GM18870 (cell line): ENCODE results near the gene LRRC28.

Experiments used
- ATAC-seq: cut with Tn5 transposase; IDR thresholded peaks from one replicate; pipeline ENCODE4 v1.9.1; 2021; ENCODE audit warnings: moderate library complexity; ENCODE audit not compliant: unreplicated experiment

The LRRC28 gene

DNA sequence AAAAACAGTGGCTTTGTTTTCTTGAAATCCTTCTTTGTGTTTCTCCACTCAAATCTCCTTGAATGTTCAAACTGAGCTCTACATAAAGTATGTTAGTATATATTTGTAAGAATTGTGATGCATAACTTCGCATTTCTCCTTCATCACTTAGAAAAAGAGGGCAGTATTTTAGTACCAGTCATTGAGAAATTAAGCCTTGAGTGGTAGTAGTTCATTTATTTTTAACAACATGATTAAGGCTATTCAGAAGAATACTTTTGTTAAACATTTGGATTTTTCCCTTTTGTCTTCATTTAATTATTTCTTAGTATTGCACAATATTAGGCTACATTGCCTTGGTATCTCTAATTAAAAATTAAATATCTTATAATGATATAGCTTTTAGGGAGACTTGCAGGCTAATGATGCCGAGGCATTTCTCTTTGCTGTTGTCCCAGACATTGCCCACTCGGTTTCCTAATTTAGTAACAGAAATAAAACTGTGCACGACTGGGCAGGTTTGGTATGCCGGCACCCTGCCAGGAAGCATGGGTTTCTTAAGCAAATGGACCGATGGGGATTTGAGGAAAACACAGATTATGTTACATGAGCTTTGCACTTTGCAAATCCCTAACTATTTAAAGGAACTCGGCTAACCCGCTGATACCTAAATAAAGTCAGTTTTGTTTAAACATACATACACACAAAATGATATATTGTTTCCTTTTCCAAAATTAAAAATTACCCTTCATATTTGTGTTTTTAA is 54.7 kb downstream of the LRRC28 start:
- no peak for ATAC-seq

DNA sequence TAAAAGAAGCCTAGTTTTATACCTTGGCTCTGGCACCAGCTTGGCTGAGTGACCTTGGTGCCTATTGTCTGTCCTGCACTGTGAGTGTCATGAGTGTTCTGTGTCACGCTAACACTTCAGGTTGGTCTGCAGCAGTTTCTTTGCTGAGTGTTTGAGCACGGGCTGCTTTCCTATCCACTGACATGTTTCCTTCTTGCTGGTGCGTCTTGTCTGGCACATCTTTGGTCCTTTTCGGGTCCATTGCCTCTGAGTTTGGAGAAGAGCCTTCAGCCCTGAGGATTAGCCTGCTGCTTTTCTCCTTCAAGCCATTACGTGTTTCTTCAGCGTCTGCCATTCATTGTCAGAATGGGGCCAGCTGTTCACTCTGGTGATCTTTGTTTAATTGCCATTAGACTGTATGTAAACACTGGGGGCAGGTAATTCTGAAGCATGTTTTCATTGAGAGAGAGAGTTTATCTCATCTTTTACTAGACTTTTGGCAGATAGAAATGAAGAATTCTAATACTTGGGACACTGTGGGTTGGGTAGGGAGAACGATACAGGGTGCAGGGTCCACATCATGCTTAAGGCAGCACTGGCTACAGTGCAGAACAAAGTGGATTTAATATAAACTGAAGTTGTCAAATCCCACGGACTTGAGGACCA is 55.5 kb downstream of the LRRC28 start:
- ATAC-seq: no peak

DNA sequence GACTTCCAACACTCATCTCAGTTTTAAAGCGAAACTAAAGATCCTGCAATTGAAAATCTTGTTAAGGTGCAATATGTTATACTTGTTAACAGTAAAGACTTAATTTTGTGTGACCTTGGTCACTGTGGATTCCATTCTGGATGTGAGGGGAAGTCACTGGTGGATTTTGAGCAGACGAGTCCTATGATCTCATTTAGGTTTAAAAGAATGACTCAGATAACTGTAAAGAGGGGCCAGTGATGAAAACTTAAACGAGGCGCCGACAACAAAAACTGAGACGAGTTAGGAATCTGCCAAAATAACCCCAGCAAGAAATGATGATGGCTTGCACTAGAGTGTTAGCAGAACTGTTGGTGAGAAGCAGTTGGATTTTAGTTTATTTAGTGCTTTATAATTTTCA is 56.5 kb downstream of the LRRC28 start:
- no peak for ATAC-seq

DNA sequence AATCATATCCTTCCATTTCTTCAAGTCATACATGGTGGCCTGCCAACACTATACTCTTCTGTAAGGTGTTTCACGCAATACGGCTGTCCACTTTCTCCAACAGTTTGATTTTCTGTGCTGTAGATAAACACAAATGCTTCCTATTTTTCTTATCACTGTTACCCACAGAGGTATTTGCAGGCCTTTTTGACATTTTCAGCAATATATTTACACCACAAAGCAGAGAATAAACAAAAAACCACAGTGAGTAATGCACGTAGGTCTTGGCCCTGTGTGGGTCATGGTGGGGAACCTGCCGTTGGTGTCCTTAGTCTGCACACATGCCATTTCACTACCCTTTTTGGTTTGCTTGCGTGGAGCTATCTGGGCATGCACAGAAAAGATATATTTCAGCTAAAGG is 59.5 kb downstream of the LRRC28 start:
- no peak for ATAC-seq

DNA sequence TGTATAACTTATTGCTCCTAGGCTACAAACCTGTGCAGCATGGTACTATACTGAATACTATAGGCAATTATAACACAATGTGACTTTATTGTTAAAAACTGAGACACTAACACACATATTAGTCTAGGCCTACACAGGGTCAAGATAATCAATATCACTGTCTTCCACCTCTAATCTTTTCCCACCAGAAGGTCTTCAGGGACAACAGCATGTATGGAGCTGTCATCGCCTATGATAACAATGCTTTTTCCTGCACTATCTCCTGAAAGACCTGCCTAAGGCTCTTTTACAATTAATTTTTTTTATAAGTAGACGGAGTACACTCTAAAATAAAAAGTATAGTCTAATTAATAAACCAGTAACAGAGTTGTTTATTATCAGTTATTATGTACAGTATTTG is 60.9 kb downstream of the LRRC28 start:
- ATAC-seq: no peak

GRCh38 chr15:99312794-99313193 is 61.5 kb downstream of the LRRC28 start:
- no peak for ATAC-seq

GRCh38 chr15:99315636-99316035 is 64.4 kb downstream of the LRRC28 start:
- ATAC-seq: no peak

- no peak for ATAC-seq
Observed at GRCh38 chr15:99320374-99321215, 69.3 kb downstream of the LRRC28 start.

GRCh38 chr15:99321468-99321867 is 70.2 kb downstream of the LRRC28 start:
- no peak for ATAC-seq

DNA sequence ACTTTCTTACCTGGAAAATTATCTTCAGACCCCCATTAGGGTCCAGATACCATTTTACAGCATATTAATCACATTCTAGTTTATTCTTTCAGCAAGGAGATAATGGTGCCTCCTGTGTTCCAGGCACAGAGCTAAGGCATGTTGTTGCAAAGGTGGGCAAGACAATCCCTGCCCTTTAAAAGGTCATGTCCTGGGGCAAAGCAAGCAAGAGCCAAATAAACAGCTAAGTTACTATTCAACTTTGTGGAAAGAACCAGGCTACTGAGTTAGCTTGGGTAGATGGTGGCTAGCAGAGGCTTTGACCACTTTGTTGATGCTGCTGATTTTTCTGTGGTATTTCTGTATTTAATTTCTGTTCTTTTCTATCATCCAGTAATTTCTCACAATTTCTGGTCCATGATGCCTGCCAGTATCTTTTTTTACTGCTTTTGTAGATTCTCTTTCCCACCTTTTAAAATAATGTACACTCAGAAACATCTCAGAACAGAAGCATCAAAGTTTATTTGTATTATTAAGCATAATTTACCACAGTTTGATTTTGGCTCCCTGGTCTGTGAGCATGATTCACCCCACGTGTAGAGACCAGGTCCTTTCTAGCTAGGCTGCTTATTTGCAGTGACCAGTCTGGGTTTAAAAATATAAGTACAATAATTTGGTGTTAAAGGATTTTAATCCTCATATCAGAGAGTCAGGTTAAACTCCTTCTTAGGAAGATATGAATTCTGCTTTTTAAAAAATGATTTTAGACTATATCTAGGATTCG is 71.5 kb downstream of the LRRC28 start:
- ATAC-seq: no peak

- ATAC-seq: peak; percentile 79
Observed at GRCh38 chr15:99324082-99324620, 72.9 kb downstream of the LRRC28 start.

DNA sequence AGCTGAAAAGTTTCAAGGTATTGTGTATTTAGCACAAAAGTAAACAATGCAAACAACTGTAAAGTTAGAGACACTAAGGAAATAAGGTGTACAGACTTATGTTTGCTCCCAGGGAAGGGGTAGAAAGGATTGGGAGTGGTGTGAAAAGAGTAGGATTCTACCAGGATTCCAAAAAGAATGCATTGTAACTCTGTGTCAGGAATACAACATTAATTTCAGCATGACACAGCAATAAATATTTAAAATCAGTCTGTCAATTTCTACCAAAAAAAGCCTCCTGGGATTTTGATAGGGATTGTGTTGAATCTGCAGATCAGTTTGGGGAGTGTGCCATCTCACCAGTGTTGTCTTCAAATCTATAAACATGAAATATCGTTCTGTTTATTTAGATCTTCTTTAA is 73.4 kb downstream of the LRRC28 start:
- ATAC-seq: no peak

- no peak for ATAC-seq
Observed at GRCh38 chr15:99326235-99326634, 75.0 kb downstream of the LRRC28 start.

- no peak for ATAC-seq
Observed at GRCh38 chr15:99328106-99329072, 77.1 kb downstream of the LRRC28 start.

GRCh38 chr15:99331381-99331780 is 80.1 kb downstream of the LRRC28 start:
- ATAC-seq: no peak

- no peak for ATAC-seq
Observed at GRCh38 chr15:99333413-99333812, 82.1 kb downstream of the LRRC28 start.

GRCh38 chr15:99333981-99334380 is 82.7 kb downstream of the LRRC28 start:
- ATAC-seq: no peak

DNA sequence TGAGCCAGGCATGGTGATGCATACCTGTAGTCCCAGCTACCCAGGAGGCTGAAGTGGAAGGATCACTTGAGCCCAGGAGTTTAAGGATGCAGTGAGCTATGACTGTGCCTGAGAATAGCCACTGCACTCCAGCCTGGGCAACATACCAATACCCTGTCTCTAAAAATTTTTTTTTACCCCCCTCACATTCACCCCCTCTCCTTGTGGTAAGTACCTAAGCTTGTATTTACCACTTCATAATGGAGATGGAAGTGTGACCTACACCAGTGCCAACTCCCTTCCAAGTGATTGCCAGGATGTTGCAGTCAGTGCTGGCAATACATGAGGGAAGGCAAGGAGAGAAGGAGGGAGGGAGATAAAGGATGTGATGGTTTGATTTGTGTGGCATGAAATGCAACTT is 84.2 kb downstream of the LRRC28 start:
- ATAC-seq: no peak

DNA sequence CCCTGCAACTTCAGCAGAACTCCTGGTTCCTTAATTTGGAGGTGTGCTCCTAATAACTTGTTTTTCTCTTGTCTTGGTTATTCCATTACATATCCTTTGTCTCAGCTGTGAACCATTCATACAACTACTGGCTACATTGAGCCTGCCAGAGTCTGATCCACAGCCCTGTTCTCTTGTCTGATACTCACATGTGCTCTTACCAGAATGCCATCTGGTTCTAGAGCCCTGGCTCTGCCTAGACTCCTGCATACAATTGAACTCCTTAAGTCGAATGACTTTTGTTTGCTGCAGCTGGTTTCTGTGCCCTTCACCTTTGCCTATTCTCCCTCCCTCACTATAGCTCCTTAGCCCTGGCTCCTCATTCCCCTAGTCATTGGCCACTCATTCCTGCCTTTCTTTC is 85.5 kb downstream of the LRRC28 start:
- no peak for ATAC-seq

- ATAC-seq: no peak
Observed at GRCh38 chr15:99340347-99340746, 89.1 kb downstream of the LRRC28 start.
